HG02938 (cell line): Measurements from ENCODE around the gene FCGR3A.

ENCODE experiments used
- ATAC-seq: cut with Tn5 transposase; IDR thresholded peaks from one replicate; pipeline ENCODE4 v1.9.1; 2021; ENCODE audit warnings: mild to moderate bottlenecking, moderate library complexity; ENCODE audit not compliant: unreplicated experiment

FCGR3A gene

GRCh38 chr1:161505686-161506085, 43.9 kb downstream of the FCGR3A start:
- ATAC-seq, result no peak

GRCh38 chr1:161503394-161503748, 46.2 kb downstream of the FCGR3A start:
- no peak for ATAC-seq

- ATAC-seq, result no peak
These were observed 46.8 kb downstream of the FCGR3A start for GRCh38 chr1:161502641-161503393.

- no peak for ATAC-seq
These were observed 47.4 kb downstream of the FCGR3A start for GRCh38 chr1:161502181-161502580.

- no peak for ATAC-seq
These were observed 48.4 kb downstream of the FCGR3A start for GRCh38 chr1:161501234-161501633.

- ATAC-seq, result no peak
These were observed 50.2 kb downstream of the FCGR3A start for GRCh38 chr1:161499099-161500039.

- no peak for ATAC-seq
These were observed 51.0 kb downstream of the FCGR3A start for GRCh38 chr1:161498646-161499045.

GRCh38 chr1:161497961-161498360, 51.7 kb downstream of the FCGR3A start:
- no peak for ATAC-seq

GRCh38 chr1:161495490-161495889, 54.1 kb downstream of the FCGR3A start:
- no peak for ATAC-seq

- ATAC-seq, result no peak
These were observed 55.4 kb downstream of the FCGR3A start for GRCh38 chr1:161494091-161494735.

GRCh38 chr1:161492827-161493226, 56.8 kb downstream of the FCGR3A start:
- no peak for ATAC-seq
